IPS-NIHi7 (cell line): ENCODE data around the gene JAG2.

Source experiments
- DNase-seq: peaks from one replicate; pipeline ENCODE4 v3.0.0; 2012; ENCODE audit warnings: mixed read lengths; ENCODE audit errors: extremely low spot score

The JAG2 gene

DNA sequence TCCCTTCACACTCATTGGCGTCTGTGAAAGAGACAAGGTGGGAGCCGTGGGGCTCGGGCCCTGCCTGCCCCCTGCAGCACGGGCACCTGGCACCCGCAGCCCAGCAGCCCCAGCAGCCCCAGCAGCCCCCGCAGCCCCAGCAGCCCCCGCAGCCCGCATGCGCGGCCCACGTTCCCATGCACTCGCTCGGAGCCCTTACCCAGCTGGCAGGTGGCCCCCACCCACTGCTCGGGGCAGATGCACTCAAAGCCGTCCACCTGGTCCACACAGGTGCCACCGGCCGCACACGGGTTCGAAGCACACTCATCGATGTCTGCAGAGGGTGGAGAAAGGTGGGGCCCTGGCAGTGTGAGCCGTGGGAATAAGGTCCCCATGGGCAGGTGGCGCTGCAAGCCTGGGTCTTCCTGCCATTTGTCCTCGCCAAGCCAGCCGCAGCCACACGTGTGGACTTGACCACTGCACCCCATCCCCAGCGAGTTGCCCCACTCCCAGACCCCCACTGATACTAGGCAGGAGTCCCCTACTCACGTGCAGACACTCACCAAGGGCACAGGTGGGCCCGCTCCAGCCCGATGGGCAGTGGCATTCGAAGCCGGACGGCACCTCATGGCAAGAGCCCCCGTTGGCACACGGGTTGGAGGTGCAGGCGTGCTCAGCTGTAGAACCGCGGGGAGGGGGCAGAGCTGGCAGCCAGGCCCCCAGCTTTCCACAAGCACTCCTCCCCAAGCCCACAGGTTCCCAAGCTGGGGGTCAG, 17.3 kb downstream of the JAG2 start:
- no peak for DNase-seq

DNA sequence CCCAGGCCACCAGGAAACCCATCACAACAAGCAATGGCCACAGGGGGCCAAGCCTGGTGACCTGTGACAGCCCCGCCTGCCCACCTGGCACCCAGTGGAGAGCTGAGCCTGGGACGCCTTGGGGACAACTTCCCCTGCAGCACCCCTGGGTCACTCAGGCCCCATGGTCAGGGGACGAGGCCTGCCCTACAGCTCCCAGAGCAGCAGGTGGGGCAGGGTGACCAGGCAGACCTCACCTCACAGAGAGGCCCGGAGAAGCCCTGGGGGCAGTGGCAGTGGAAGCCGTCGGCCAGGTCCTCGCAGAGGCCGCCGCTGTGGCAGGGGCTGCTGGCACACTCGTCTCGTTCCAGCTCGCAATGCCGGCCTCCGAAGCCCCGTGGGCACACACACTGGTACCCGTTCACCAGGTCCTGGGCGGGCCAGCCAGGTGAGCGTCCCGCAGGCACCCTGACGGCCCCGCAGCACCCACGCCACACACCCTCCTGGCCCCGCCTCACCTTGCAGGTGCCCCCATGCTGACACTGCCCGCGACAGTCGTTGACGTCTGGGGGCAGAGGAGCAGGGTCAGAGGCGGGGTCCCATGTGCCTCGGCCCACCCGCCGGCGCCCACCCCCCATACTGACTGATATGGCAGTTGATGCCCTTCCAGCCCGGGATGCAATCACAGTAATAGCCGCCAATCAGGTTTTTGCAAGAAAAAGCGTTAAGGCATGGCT, 18.1 kb downstream of the JAG2 start:
- no peak for DNase-seq

DNA sequence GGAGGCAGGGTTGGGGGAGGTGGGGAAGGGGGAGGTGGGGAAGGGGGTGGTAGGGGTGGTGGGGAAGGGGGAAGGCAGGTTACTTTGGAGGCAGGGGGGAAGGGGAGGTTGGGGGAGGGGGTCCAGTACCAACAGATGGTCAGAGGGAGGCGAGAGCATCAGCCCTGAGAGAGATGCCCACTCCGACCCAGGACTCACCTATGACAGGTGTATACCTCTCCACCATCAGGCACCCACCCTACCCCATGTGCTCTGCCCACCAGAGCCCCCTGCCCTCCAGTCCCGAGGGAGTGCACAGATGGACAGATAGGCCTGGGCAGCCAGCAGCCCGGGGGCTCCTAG, 18.6 kb downstream of the JAG2 start:
- DNase-seq = no peak

DNA sequence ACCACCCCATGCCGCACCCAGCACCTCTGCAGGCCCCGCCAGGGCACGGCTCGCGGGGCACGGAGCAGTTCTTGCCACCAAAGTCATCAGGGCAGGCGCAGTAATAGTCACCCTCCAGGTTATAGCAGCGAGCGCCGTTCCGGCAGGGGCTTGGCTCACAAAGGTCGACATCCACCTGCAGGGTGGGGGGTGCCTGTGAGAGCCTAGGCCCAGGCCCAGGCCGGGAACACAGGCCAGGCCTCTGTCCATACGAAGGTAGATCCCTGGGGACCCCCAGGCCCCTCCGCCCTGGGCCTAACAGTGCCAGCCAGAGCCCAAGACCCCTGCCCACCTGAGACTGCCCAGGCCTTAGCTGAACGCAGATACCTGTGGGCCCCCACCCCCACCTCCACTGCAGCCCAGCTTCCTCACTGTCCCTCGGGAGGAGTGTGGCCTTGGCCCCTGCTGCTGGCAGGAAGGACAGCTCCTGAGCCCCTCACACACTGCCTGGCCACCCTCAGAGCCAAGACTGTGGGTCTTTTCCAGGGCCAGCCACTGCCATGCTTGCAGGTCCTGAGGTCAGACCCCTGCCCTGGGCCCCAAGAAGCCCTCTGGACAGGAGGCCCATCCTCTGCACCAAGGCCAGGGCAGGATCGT, 19.3 kb downstream of the JAG2 start:
- no peak for DNase-seq

DNA sequence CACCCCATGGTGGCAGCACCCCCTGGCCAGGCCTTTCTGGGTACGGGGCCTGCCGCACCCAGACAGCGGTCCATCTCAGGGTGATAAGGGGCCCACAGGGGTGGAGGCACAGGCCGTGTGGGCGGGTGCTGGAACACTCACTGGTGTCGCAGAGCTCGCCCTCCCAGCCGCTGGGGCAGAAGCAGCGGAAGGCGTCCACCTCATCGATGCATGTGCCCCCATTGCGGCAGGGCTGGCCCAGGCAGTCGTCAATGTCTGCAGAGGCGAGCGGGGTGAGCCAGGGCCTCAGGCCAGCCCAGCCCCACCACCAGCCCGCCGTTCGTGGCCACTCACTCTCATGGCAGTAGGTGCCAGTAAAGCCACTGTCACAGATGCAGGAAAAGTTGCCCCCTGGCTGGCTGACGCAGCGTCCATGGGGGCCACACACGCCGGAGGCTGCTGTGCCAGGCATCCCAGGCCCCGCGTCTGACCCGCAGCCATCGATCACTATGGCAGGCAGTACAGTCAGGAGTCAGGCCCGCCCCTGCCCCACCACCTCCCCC, 19.9 kb downstream of the JAG2 start:
- no peak for DNase-seq

DNA sequence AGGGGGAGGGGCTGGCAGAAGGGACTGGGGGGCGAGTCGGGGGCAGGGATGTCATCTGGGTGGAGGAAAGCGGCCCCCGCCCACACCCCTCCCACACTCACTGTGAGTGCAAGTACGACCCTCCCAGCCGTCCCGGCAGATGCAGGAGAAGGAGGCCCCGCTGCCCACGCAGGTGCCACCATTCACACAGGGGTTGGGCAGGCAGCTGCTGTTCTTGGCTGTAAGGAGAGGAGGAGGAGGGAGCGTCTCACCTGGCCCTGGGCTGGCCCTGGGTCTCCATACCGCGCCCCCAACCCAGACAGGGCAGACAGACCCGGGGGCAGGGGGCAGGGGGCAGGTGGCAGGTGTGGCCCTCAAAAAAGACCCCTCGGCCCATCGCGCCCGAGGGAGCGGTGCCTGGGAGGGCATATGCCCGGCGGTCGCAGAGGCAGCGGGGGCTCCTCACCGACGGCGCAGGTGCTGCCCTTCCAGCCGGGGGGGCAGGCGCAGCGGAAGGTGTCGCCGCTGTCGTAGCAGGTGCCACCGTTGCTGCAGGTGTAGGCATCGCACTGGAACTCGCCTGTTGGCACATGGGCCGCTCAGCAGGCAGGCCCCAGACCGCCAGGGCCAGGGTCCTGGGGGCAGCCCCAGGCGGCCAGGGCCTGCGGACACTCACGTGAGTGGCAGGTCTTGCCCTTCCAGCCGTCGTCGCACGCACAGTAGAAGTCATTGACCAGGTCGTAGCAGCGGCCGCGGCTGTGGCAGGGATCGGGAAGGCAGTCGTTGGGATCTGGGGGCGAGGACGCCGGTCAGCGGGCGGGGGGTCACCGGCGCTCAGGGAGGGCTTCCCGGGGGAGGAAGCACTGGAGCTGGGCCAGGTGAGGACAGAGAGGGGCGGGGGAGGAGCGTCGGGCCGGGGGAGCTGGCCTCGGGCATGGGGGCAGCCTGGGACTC, 20.6 kb downstream of the JAG2 start:
- DNase-seq = no peak

DNA sequence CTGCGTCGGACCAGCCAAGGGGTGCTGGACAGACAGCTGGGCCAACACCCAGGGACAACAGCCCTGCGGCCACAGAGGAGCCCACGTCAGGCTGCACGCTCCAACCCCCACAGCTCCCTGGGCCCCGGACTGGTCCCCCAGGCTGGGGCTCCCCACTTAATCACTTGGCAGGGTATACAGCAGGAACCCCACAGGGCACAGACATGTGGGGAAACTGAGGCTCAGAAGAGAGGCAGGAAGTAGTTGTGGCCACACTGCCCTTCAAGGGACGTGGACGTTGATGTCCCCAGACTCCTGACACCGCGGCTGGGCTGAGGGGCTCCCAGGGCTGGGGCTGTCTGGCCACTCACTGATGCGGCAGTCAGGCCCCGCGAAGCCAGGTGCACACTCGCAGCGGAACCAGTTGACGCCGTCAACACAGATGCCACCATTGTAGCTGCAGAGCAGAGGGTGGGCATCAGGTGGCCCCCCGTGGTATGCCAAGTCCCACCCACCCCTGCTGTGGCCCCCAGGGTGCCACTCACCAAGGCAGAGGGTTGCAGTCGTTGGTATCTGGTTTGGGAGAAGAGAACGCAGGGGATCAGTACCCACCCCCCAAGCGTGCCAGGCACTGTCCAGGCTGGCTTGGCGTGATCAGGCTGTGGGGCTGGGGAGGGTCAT, 21.5 kb downstream of the JAG2 start:
- no peak for DNase-seq

DNA sequence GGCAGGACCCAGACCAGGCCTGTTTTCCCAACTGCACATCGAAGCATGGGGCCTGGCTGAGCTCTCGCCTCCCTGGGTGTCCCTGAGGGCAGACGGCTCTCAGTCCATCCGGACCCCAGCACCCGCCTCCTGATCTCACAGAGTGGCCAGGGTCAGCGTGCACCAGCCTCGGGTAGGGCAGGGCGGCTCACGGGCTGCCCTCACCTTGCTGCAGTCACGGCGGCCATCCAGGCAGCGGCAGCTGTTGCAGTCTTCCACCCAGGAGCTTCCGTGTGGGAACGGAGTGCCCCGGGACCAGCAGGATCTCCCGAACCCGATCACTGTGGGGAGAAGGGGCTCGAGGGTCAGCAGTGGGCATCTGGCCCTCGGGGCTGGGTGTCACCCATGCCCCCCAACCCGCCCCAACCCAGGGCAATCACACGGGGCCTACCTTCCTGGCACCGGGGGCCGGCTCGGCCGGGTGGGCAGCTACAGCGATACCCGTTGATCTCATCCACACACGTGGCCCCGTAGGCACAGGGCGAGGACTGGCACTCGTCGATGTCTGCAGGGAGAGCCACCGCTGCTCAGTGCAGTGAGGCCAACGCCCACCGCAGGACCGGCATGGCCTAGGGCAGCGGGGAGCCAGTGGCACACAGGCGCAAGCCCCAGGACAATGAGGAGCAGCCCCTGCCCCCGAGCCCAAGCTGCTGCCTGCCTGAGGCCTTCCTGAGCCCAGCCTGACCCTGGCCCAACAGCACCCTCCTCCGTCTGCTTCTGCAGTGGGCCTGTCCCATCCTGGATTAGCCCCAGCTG, 22.2 kb downstream of the JAG2 start:
- DNase-seq = no peak

DNA sequence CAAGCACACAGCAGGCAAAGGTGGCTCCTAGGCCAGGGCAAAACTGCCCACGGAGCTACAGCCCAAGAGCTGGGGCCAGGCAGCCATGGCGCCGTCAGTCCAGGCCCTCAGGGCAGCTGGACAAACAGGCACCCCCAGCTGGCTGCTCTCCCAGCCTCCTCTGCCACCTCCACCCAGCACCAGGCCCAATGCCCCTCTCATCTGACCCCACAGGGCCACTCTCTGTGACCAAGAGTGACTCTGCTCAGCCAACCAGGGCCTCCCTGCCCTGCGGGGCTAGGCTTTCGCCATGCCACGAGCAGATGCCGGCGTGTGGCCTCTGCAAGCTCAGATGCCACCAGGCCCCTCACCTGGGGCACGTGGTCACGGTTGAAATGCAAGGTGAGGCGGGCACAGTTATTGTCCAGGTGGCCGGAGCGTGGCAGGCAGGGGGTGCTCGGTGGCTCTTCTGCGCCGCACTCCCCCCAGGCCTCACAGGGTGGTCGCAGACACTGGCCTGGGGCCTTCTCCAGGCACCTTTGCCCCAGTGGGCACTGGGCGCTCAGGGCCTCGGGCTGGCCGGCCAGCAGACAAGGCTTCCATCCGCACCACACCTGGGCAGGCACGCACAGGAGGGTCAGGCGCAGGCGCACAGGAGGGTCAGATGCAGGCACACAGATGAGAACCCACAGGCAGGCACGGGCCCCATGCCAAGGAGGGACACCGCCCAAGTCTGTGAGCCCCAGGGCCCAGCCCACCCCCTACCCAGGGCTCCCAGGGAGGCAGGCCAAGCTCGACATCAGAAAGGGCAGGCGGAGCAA, 23.0 kb downstream of the JAG2 start:
- no peak for DNase-seq

DNA sequence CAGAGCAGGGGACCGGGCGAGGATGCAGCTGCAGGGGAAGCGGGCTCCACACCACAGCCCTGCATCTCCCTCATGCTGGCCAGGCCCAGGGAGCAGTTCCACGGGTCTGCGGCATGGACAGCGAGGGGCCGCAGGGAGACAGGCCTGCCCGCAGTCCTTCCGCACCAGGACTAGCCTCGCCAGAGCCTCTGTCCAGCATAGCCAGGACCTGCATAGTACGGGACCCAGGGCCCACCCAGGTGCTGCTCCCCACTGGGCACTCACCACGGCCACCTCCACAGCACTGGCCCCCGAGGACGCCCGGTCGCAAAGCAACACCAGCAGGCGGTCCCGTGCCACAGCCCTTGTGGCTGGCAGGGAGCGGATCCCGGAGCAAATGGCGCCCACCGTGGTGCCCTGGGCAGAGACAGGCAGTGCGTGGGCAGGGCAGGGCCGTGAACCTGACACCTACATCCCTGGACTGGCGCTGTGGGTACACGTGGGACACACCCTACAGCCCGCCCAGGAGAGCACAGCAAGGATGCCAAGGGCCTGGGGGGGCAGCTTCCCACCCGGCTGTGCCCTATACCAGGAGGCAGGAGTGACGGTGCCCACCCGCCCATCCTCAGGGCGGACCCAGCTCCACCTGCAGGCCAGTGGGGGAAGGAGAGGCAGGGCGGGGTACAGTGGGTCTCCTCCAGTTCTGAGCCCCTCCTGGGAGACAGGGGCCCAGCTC, 23.8 kb downstream of the JAG2 start:
- DNase-seq = no peak

DNA sequence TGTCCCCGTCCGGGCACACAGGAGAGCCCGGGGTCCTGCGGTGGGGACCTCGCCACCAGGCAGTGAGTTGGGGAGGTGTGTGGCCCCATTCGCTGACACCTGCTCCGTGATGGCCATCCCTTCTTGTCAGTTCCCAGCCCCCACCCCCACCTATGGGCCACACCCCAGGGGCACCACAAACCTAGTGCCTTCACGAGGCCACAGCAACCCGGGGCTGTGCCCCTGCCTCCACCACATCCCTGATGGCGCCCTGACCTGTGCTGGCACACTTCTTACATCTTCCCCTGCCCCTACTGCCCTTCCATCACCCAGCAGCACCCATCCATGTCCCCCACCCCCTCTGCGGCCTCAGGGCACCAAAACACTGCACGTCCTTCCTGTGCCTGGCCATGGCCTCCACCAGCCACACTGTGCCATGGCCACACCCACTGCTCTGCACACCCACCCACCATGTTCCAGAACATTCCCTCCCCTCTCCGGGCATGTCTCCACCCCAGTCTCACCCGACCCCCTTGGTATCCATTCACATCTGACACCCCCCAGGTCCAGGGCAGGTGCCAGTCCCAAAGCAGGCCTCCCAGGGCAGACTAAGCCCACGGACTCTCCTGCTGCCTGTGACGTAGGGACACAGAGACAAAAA, 24.4 kb downstream of the JAG2 start:
- no peak for DNase-seq

DNA sequence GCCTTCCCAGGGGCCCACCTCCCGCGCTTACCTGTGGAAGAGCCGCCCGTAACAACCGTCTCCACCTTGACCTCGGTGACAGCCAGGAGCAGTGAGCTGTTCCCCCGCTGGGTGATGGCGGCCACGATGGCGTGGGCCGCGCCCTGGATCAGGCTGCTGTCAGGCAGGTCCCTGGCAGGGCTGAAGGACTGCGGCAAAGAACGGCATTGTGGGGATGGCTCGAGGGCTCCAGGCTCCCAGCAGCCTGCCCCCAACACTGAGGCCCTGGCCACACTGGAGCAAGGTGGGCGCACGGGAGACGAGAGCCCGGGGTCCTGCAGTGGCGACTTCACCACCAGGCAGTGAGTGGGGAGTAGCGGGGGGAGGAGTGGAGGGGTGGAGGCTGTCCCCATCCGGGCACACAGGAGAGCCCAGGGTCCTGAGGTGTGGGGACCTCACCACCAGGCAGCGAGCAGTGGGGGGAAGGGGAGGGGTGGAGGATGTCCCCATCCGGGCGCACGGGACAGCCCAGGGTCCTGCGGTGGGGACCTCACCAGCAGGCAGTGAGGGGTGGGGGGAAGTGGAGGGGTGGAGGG, 25.0 kb downstream of the JAG2 start:
- no peak for DNase-seq

DNA sequence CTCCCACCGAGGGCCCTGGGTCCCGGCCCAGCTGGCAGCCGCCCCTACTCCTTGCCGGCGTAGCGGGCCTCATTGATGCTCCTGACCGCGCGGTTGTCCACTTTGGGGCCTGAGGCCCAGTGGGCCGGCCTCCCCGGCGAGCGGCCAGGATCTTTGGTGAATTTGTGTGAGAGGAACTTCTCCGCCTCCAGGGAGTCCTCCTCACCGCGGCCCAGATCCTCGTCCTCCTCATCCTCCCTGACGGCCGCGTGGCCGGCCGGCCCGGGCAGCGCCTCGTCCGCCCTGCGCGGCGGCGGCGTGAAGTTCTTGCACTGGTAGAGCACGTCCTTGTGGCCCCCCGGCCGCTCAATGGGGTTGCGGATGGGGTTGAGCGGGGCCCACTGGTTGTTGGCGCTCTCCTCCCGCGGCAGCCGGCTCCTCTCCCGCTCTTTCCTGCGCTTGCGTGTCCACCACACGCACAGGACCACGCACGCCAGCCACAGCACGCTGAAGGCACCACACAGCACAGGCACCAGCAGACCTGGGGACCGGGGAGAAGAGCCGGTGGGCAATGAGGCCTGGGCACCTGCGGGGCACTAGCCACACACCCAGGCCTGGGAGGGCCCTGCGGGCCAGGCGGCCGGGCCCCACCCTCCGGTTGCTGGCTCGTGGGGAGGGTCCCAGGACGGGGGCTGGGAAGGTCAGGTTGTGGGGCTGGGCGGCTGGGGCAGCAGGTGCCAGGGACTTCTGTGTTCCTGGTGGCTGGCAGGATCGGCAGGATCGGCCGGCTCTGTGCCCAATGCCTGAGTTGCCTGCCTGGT, 25.7 kb downstream of the JAG2 start:
- DNase-seq = no peak

DNA sequence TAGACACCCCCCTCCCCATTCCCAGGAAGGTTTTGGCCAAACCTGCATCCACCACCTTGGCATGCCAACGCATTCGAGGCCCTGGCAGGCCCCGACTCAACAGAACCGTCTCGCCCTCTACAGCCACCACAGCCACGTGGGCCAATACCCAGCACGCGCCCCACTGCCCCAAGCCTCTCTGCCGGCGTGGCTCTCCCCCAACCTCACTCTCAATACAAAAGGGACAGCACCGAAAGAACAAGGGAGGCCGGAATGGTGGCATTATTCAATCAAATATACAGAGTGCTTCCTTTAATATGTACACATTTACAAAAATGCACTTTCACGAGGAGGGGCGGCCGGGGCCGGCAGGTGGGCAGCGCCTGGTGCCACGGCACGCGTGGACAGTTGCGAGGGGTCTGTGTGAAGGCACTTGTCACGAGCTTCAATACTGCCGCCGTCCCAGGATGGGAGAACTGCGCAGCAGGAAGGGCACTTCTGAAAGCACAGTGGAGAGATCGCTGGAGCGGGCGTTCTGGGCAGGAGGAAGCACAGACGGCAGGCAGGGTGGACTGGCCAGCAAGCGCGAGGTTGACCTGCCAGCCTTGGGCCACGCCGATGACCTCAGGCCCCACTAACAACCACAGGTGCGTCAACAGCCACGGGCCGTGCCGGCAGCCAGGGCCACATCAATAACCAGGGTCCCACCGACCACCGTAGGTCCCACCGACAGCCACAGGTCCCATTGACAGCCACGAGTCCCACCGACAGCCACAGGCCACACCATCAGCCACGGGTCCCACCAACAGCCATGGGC, 26.9 kb downstream of the JAG2 start:
- DNase-seq = no peak

DNA sequence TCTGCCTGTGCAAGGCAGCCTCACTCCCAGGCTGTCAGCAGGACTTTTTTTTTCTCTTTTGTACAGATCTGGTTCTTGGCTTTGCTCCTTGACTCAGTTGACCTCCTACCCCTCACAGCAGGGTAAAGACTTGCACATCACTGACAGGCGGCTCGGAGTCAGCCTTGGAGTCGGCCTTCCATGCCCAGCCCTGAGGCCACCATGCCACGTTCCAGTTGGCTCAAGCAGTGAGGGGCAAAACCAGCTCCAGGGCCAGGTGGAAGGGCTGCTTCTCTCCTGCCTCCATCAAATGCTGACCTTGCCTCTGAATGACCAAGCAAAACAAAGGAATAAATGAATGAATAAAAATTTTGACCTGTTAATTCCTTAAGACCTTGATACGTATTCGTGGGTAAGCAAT, 27.6 kb downstream of the JAG2 start:
- no peak for DNase-seq

DNA sequence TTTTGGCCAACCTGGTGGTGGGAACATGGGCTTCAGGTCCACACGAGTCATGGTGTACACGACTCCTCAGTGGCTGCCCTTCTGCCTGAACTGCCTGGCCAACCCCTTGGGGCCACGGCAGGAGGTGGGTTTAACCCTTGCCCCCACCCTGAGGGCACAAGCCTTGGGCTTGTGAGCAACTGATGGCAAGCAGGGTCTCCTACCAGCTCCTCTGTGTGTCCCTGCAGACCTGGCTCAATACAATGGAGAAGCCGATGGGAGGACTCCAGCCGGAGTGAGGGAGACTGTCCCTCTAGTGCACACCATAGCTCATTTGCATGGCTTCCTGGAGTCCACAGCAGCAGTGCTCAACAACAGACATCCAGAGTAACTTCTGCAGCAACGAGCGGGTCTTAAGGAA, 28.0 kb downstream of the JAG2 start:
- no peak for DNase-seq
